ENCODE results near the gene PVRIG. TPM values are rescaled to one million over a fixed set of nuclear protein-coding genes. Genes with fewer than 3 reads are reported as not detected.

PVRIG gene
- total and polyA plus RNA-seq, 2 of the 4 experiments (the other 2 are of a cell fraction) = not detected

DNA sequence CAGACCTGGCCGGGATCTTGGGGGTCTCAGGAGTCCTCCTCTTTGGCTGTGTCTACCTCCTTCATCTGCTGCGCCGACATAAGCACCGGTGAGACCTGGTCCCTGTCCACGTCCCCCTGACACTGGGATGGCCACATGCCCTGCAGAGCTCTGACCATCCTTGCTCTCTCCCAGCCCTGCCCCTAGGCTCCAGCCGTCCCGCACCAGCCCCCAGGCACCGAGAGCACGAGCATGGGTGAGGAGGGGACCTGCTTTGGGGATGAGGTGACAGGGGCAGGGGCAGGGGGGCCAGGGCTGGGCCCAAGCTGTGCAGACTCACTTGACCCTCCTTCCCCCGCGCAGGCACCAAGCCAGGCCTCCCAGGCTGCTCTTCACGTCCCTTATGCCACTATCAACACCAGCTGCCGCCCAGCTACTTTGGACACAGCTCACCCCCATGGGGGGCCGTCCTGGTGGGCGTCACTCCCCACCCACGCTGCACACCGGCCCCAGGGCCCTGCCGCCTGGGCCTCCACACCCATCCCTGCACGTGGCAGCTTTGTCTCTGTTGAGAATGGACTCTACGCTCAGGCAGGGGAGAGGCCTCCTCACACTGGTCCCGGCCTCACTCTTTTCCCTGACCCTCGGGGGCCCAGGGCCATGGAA is 959 bp downstream of the PVRIG start:
- Histone ChIP-seq H3K27ac (ENCODE audit: insufficient read depth, low read length) (no peak overlapping the region), H2BK20ac (ENCODE audit: low read depth, low read length) (no peak overlapping the region), H2AK5ac (ENCODE audit: low read depth, low read length) (no peak overlapping the region), H3K9me1 (ENCODE audit: insufficient read depth, low read length) (no peaks in the 10 kb centered on the region), H4K8ac (ENCODE audit: low read depth in 2 of 2, low read length in 2 of 2) (no peak overlapping the region), H3K79me1 (ENCODE audit: low read depth in 1 of 2, low read length in 2 of 2) (no peaks in the 10 kb centered on the region), H3K23ac (ENCODE audit: low read depth, low read length) (no peak overlapping the region), H3K9me3 (ENCODE audit: control insufficient read depth, insufficient read depth, low read length) (no peaks in the 10 kb centered on the region), H3K4me3 (ENCODE audit: insufficient read depth, low read depth, low read length) (no peak overlapping the region), H3K9ac (ENCODE audit: low read depth, low read length) (no peak overlapping the region), H3K4me1 (ENCODE audit: control insufficient read depth, insufficient read depth, low read length) (no peaks in the 10 kb centered on the region), H2AK9ac (replicated peaks; ENCODE audit: low read depth, low read length, poor library complexity) (no peak overlapping the region), H3K56ac (ENCODE audit: extremely low read depth, insufficient read depth, low read length) (no peak overlapping the region), H3K18ac (ENCODE audit: low read depth, low read length) (no peak overlapping the region), H3K14ac (replicated peaks; ENCODE audit: low read depth, low read length) (no peak overlapping the region), H4K91ac (ENCODE audit: insufficient read depth, low read depth, low read length) (no peak overlapping the region), H4K20me1 (ENCODE audit: insufficient read depth, low read length) (no peaks in the 10 kb centered on the region), H2AFZ (replicated peaks; ENCODE audit: low read length, poor library complexity) (no peak overlapping the region), H3K4me2 (ENCODE audit: low read depth, low read length) (no peak overlapping the region), H2BK5ac (ENCODE audit: low read depth, low read length, poor library complexity, severe bottlenecking) (no peak overlapping the region), H3K4ac (ENCODE audit: low read depth, low read length) (no peak overlapping the region), H2BK120ac (ENCODE audit: low read depth, low read length) (no peak overlapping the region), H3K27me3 (ENCODE audit: control insufficient read depth, insufficient read depth, low read length) (no peaks in the 10 kb centered on the region), H4K5ac (ENCODE audit: low read depth, low read length) (no peak overlapping the region), H3K36me3 (ENCODE audit: control insufficient read depth, insufficient read depth, low read length) (peaks cover 16% of the 10 kb centered on the region; the same call in 1 of the 2 replicates), H2BK15ac (ENCODE audit: low read depth, low read length) (no peak overlapping the region)
- in situ Hi-C loops (cut with MboI; ENCODE audit: low sequenced_read_pairs) (no loop called here), intact Hi-C loops (cut with micrococcal nuclease) (no loop called here), dilution Hi-C loops (cut with HindIII; ENCODE audit: low sequenced_read_pairs, unreplicated experiment) (no loop called here)
- BruUV-seq (replicated peaks) = no TSS peak
- no peak for TF ChIP-seq RAD21 (IDR thresholded peaks at IDR 0.05; ENCODE audit: low read length)
- ChIA-PET CTCF (interaction anchor here (1.2 kb wide), 1 partner anchor 90 kb away, joined by 5 read pairs; no protein-coding TSS in a partner anchor), POLR2A (ENCODE audit: unreplicated experiment) (interaction anchor here (0.6 kb wide), 1 partner anchor 67 kb away, joined by 3 read pairs; no protein-coding TSS in a partner anchor)
- WGBS, 2 experiments (ENCODE audit: extremely low coverage in 2 of 2, insufficient read length in 1 of 2) = 76% methylated on average over 9 of the region's 22 CpGs; no CpG with 5 or more reads in 1 of the 2 experiments
- ATAC-seq (ENCODE audit: low read depth) (no peak), DNase-seq (no peak)

Data from IMR-90 (cell line).